H9 (cell line): Measurements from ENCODE around the gene KRT85. TPM values are rescaled to one million over a fixed set of nuclear protein-coding genes. Genes with fewer than 3 reads are reported as not detected.

Source experiments
- DNase-seq: peaks from one replicate; pipeline ENCODE4 v3.0.0-alpha.2; 2017
- H2AFZ ChIP-seq: one replicate; pipeline ENCODE4 v1.6.1; 2013; ENCODE audit warnings: mild to moderate bottlenecking, low read length, control low read depth, moderate library complexity
- H2AK5ac ChIP-seq: 2 replicates; pipeline ENCODE4 v1.6.1; 2013; ENCODE audit warnings: low read length, control low read depth, mixed read lengths; ENCODE audit not compliant: insufficient read length
- H2BK120ac ChIP-seq: one replicate; pipeline ENCODE4 v1.6.1; 2013; ENCODE audit warnings: low read depth, mild to moderate bottlenecking, low read length, control low read depth, inconsistent platforms; ENCODE audit not compliant: poor library complexity, severe bottlenecking
- H2BK12ac ChIP-seq: 2 replicates; pipeline ENCODE4 v1.6.1; 2013; ENCODE audit warnings: low read length, control low read depth, mixed read lengths, low read depth; ENCODE audit not compliant: insufficient read length
- H2BK15ac ChIP-seq: 2 replicates; pipeline ENCODE4 v1.6.1; 2013; ENCODE audit warnings: low read depth, low read length, control low read depth
- H2BK20ac ChIP-seq: one replicate; pipeline ENCODE4 v1.6.1; 2013; ENCODE audit warnings: low read depth, mild to moderate bottlenecking, low read length, control low read depth, inconsistent platforms; ENCODE audit not compliant: poor library complexity, severe bottlenecking
- H2BK5ac ChIP-seq: 2 replicates; pipeline ENCODE4 v1.6.1; 2013; ENCODE audit warnings: low read length, control low read depth, mixed read lengths; ENCODE audit not compliant: insufficient read length
- H3K14ac ChIP-seq: 2 replicates; pipeline ENCODE4 v1.6.1; 2013; ENCODE audit warnings: low read length, control low read depth; ENCODE audit not compliant: insufficient read depth
- H3K18ac ChIP-seq: 2 replicates; pipeline ENCODE4 v1.6.1; 2013; ENCODE audit warnings: low read depth, mild to moderate bottlenecking, mixed read lengths, low read length, control low read depth; ENCODE audit not compliant: insufficient read length
- H3K23ac ChIP-seq: 2 replicates; pipeline ENCODE4 v1.6.1; 2013; ENCODE audit warnings: low read length, control low read depth, mixed read lengths, low read depth; ENCODE audit not compliant: insufficient read length
- H3K23me2 ChIP-seq: 2 replicates; pipeline ENCODE4 v1.6.1; 2013; ENCODE audit warnings: low read depth, mild to moderate bottlenecking, mixed read lengths, low read length, control low read depth; ENCODE audit not compliant: insufficient read length, poor library complexity, severe bottlenecking
- H3K27ac ChIP-seq: 2 replicates; pipeline ENCODE4 v1.5.1; 2013; ENCODE audit warnings: low read length, control low read depth, mixed read lengths, low read depth; ENCODE audit not compliant: insufficient read length
- H3K27me3 ChIP-seq: 2 replicates; pipeline ENCODE4 v1.6.1; 2013; ENCODE audit warnings: low read length, control low read depth, inconsistent platforms; ENCODE audit not compliant: insufficient read depth
- H3K4ac ChIP-seq: 2 replicates; pipeline ENCODE4 v1.6.1; 2013; ENCODE audit warnings: low read depth, mild to moderate bottlenecking, control low read depth, inconsistent platforms, low read length, moderate library complexity
- H3K4me1 ChIP-seq: 2 replicates; pipeline ENCODE4 v1.6.1; 2013; ENCODE audit warnings: low read length, control low read depth, inconsistent platforms; ENCODE audit not compliant: insufficient read depth
- H3K4me2 ChIP-seq: 2 replicates; pipeline ENCODE4 v1.6.1; 2013; ENCODE audit warnings: low read length, control low read depth, mixed read lengths; ENCODE audit not compliant: insufficient read length, insufficient read depth
- H3K56ac ChIP-seq: 2 replicates; pipeline ENCODE4 v1.6.1; 2013; ENCODE audit warnings: low read depth, mild to moderate bottlenecking, mixed read lengths, low read length, control low read depth; ENCODE audit not compliant: insufficient read length
- H3K79me1 ChIP-seq: 2 replicates; pipeline ENCODE4 v1.6.1; 2013; ENCODE audit warnings: low read depth, mild to moderate bottlenecking, moderate library complexity, low read length, control low read depth, inconsistent platforms; ENCODE audit not compliant: insufficient read depth, poor library complexity, severe bottlenecking
- H3K79me2 ChIP-seq: 2 replicates; pipeline ENCODE4 v1.6.1; 2013; ENCODE audit warnings: low read length, control low read depth, inconsistent platforms; ENCODE audit not compliant: insufficient read depth
- H3K9ac ChIP-seq: 2 replicates; pipeline ENCODE4 v1.6.1; 2013; ENCODE audit warnings: low read length, control low read depth, mixed read lengths; ENCODE audit not compliant: insufficient read length; ENCODE audit errors: extremely low read depth
- H3K9me3 ChIP-seq: one replicate; pipeline ENCODE4 v1.6.1; 2013; ENCODE audit warnings: low read depth, low read length, inconsistent platforms; ENCODE audit not compliant: control insufficient read depth
- H3T11ph ChIP-seq: one replicate; pipeline ENCODE4 v1.6.1; 2013; ENCODE audit warnings: mild to moderate bottlenecking, low read length, control low read depth, inconsistent platforms
- H4K20me1 ChIP-seq: one replicate; pipeline ENCODE4 v1.6.1; 2013; ENCODE audit not compliant: control insufficient read depth, insufficient read length, insufficient read depth
- H4K5ac ChIP-seq: 2 replicates; pipeline ENCODE4 v1.6.1; 2013; ENCODE audit warnings: low read depth, mild to moderate bottlenecking, mixed read lengths, low read length, control low read depth; ENCODE audit not compliant: insufficient read length
- H4K8ac ChIP-seq: replicated peaks from 2 replicates; pipeline ENCODE4 v1.6.1; 2013; ENCODE audit warnings: low read length, control low read depth, mixed read lengths, low read depth; ENCODE audit not compliant: insufficient read length
- H4K91ac ChIP-seq: 2 replicates; pipeline ENCODE4 v1.6.1; 2013; ENCODE audit warnings: low read depth, mild to moderate bottlenecking, moderate library complexity, mixed read lengths, low read length, control low read depth; ENCODE audit not compliant: insufficient read length
- H3K27ac Mint-ChIP-seq, 3 experiments: 2 replicates in 2 of 3; 3 replicates in 1 of 3; pipeline ENCODE4 v1.8.0; 2020 to 2021; ENCODE audit warnings: mixed read lengths in 3 of 3, mild to moderate bottlenecking in 1 of 3, moderate library complexity in 1 of 3
- H3K27me3 Mint-ChIP-seq: 2 replicates; pipeline ENCODE4 v1.8.0; 2021; ENCODE audit warnings: low read depth, mild to moderate bottlenecking, moderate library complexity, mixed read lengths
- H3K36me3 Mint-ChIP-seq, 3 experiments: 2 replicates in 2 of 3; 3 replicates in 1 of 3; pipeline ENCODE4 v1.8.0; 2020 to 2021; ENCODE audit warnings: low read depth in 3 of 3, mixed read lengths in 3 of 3; ENCODE audit not compliant: insufficient read depth in 1 of 3
- H3K4me1 Mint-ChIP-seq, 2 experiments: 2 replicates each; pipeline ENCODE4 v1.8.0; 2020; ENCODE audit warnings: mixed read lengths in 2 of 2
- H3K4me3 Mint-ChIP-seq, 2 experiments: 2 replicates in 1 of 2; 3 replicates in 1 of 2; pipeline ENCODE4 v1.8.0; 2020 to 2021; ENCODE audit warnings: mild to moderate bottlenecking in 2 of 2, mixed read lengths in 2 of 2, moderate library complexity in 1 of 2
- H3K9me3 Mint-ChIP-seq, 2 experiments: 2 replicates in 1 of 2; 3 replicates in 1 of 2; pipeline ENCODE4 v1.8.0; 2020; ENCODE audit warnings: mild to moderate bottlenecking in 2 of 2, mixed read lengths in 2 of 2, moderate library complexity in 1 of 2
- CTCF ChIP-seq: fragments of 200-600 bp; sonication (generic); conservative IDR thresholded peaks from 3 replicates; pipeline ENCODE4 v1.8.0; 2021; ENCODE audit warnings: antibody characterized with exemption, mild to moderate bottlenecking
- WGBS: extraction: QIAGEN DNeasy Blood & Tissue Kit; methylation state at CpG from one replicate; pipeline ENCODE4 v1.1.7; 2013; ENCODE audit warnings: missing lambda C conversion rate, low lambda C conversion rate, mixed read lengths; ENCODE audit not compliant: insufficient read length; ENCODE audit errors: extremely low coverage; 5-methylcytosine and 5-hydroxymethylcytosine counted together
- total RNA-seq: library from RNA; stranded (reverse); gene quantifications from 2 replicates; pipeline ENCODE4 v1.2.1, GENCODE V29; 2021

Gene KRT85
- total RNA-seq, 1 experiment from 2014 or later = not detected

- H2AFZ ChIP-seq = no peak within 1 kb of the TSS
- no peak for TF ChIP-seq CTCF
- no peak within 1 kb of the TSS for H3K56ac ChIP-seq
- peaks cover 1% of the 10 kb centered on the region; the same call in 1 of the 2 replicates for H3K4me1 ChIP-seq
- no peak within 1 kb of the TSS for H4K5ac ChIP-seq
- no peaks in the 10 kb centered on the region for H3K79me2 ChIP-seq
- no peaks in the 10 kb centered on the region for H4K20me1 ChIP-seq
- no peak within 1 kb of the TSS for H2BK120ac ChIP-seq
- no peak within 1 kb of the TSS for H3K14ac ChIP-seq
- no peak within 1 kb of the TSS for H3K23ac ChIP-seq
- H3K27me3 ChIP-seq = no peaks in the 10 kb centered on the region; the same call in 1 of the 2 replicates
- H3K9me3 ChIP-seq = no peaks in the 10 kb centered on the region
- H2AK5ac ChIP-seq = no peak within 1 kb of the TSS
- H3K27ac Mint-ChIP-seq = no peak within 1 kb of the TSS; a peak in 1 of 7 replicates
- no peak within 1 kb of the TSS for H3K18ac ChIP-seq
- H2BK20ac ChIP-seq = no peak within 1 kb of the TSS
- H3K9ac ChIP-seq = no peak within 1 kb of the TSS
- H3K36me3 Mint-ChIP-seq = peaks cover 2 to 5% (median 2%) of the 10 kb centered on the region in 3 experiments; a peak in 4 of 7 replicates
- peaks cover 10 to 13% of the 10 kb centered on the region in 2 experiments for H3K4me1 Mint-ChIP-seq
- no CpG with 5 or more reads among the region's 14 CpGs for WGBS
- H2BK12ac ChIP-seq = no peak within 1 kb of the TSS
- no peak within 1 kb of the TSS for H3K4me3 Mint-ChIP-seq
- H4K91ac ChIP-seq = no peak within 1 kb of the TSS
- no peaks in the 10 kb centered on the region for H3K23me2 ChIP-seq
- no peak within 1 kb of the TSS for H3K4me2 ChIP-seq
- DNase-seq = no peak
- H2BK5ac ChIP-seq = no peak within 1 kb of the TSS
- no peak within 1 kb of the TSS for H3T11ph ChIP-seq
- H3K27me3 Mint-ChIP-seq = peaks cover 5% of the 10 kb centered on the region; the same call in 1 of the 2 replicates
- H3K27ac ChIP-seq = no peak within 1 kb of the TSS
- no peak within 1 kb of the TSS for H3K4ac ChIP-seq
- H2BK15ac ChIP-seq = no peak within 1 kb of the TSS
- H3K79me1 ChIP-seq = no peaks in the 10 kb centered on the region
- H3K9me3 Mint-ChIP-seq = peaks cover 13 to 14% of the 10 kb centered on the region in 2 experiments
- no peak within 1 kb of the TSS for H4K8ac ChIP-seq
Observed at GRCh38 chr12:52405922-52406385, 38.7 kb upstream of the KRT85 start, which contains the start of gene KRT82. Gene KRT82, minus strand, starts transcription at chr12:52406335. Its CDS starts 58 bp downstream, at chr12:52406277.
